Stimulated activated CD8-positive, alpha-beta memory T cell treated with anti-CD3 and anti-CD28 coated beads, Interleukin-7, amount 100 ng/mL, for 24 hours (primary cell): Measurements from ENCODE around the gene HDHD2.

Experiments
- DNase-seq: peaks from one replicate; pipeline ENCODE4 v3.0.0-alpha.2; 2020; ENCODE audit warnings: low read depth

Gene HDHD2

DNA sequence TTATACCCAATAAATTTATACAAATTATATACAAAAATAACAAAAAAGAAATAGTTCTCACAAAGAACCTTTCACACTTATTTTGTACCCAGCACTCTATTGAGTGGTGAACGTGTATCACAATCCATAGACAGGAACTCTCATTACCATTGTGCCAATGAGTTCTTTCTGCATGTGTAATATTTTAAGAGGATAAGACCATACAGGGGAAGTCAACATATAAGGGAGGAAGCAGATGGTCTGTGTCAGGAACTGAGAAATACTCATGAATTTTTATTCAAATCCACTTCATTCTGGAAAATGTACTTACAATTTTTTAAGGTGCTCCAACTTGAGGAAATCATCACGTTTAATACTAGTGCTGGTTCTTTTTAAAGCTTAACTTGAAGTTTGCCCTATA is 87.8 kb downstream of the HDHD2 start:
- no peak for DNase-seq
